ENCODE data around the gene SASH3.

SASH3 gene

GRCh38 chrX:129750971-129751370 lies 28.8 kb upstream of the SASH3 start:
- TF ChIP-seq FOXM1 (IDR thresholded peaks at IDR 0.05; ENCODE audit: borderline replicate concordance, low read depth) (no peak), YY1 (IDR thresholded peaks at IDR 0.05; ENCODE audit: low read depth) (no peak), EGR1 (IDR thresholded peaks at IDR 0.05) (no peak), EP300 (IDR thresholded peaks at IDR 0.05; ENCODE audit: borderline replicate concordance) (no peak), NFIC (IDR thresholded peaks at IDR 0.05) (no peak), TEAD4 (IDR thresholded peaks at IDR 0.05) (no peak), CREB1 (IDR thresholded peaks at IDR 0.05; ENCODE audit: low read depth) (no peak), TAF1 (IDR thresholded peaks at IDR 0.05; ENCODE audit: low read depth) (no peak), MAX (IDR thresholded peaks at IDR 0.05) (no peak)

GRCh38 chrX:129754056-129755024 lies 25.4 kb upstream of the SASH3 start:
- peak; percentile 49; the same call in 1 of the 2 replicates for TF ChIP-seq RAD21 (IDR thresholded peaks at IDR 0.05; ENCODE audit: low read depth)
- TF ChIP-seq REST (IDR thresholded peaks at IDR 0.05; ENCODE audit: low read depth): no peak
- no peak for TF ChIP-seq TCF12 (IDR thresholded peaks at IDR 0.05; ENCODE audit: low read depth)

GRCh38 chrX:129755779-129756650 lies 23.7 kb upstream of the SASH3 start:
- TF ChIP-seq YY1 (IDR thresholded peaks at IDR 0.05; ENCODE audit: low read depth): no peak
- peak; percentile 44; the same call in 1 of the 2 replicates for TF ChIP-seq USF1 (IDR thresholded peaks at IDR 0.05)
- peak; percentile 36; the same call in 1 of the 2 replicates for TF ChIP-seq RAD21 (IDR thresholded peaks at IDR 0.05; ENCODE audit: low read depth)
- TF ChIP-seq CREB1 (IDR thresholded peaks at IDR 0.05; ENCODE audit: low read depth): no peak

DNA sequence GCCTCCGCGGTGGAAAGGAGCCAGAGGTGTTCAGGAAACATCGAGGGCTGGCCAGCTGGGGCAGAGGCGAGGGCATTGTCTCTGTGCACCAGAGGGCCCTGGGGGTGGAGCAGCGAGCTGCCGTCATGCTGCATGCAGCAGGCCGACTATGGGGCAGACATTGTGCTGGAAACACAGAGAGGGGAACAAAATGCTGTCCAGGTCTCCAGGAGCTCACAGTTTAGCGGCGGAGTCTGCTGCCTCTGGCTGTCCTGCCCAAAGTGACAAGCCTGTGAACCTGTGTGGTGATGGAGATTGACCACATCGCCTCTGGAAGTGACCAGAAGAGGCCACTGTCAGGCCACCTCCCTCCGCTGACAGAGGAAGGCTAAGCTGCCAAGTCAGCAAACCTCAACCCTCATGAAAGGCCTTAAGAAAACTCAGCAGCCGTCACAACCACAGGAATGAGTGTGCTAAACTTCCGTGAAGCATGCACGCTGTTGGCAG lies 20.1 kb upstream of the SASH3 start:
- TF ChIP-seq EGR1 (IDR thresholded peaks at IDR 0.05): no peak
- TF ChIP-seq CREB1 (IDR thresholded peaks at IDR 0.05; ENCODE audit: low read depth): no peak
- no peak for TF ChIP-seq RAD21 (IDR thresholded peaks at IDR 0.05; ENCODE audit: low read depth)
- TF ChIP-seq REST (IDR thresholded peaks at IDR 0.05; ENCODE audit: low read depth): no peak
- no peak for TF ChIP-seq CEBPB (IDR thresholded peaks at IDR 0.05)
- no peak for TF ChIP-seq TCF12 (IDR thresholded peaks at IDR 0.05; ENCODE audit: low read depth)
- no peak for TF ChIP-seq USF1 (IDR thresholded peaks at IDR 0.05)
- no peak for TF ChIP-seq TAF1 (IDR thresholded peaks at IDR 0.05; ENCODE audit: low read depth)
- no peak for TF ChIP-seq ZBTB7A (IDR thresholded peaks at IDR 0.05; ENCODE audit: low read depth)

- no peak for TF ChIP-seq TEAD4 (IDR thresholded peaks at IDR 0.05)
- TF ChIP-seq USF1 (IDR thresholded peaks at IDR 0.05): no peak
- no peak for TF ChIP-seq FOXM1 (IDR thresholded peaks at IDR 0.05; ENCODE audit: borderline replicate concordance, low read depth)
- TF ChIP-seq CEBPB (IDR thresholded peaks at IDR 0.05): no peak
- TF ChIP-seq YY1 (IDR thresholded peaks at IDR 0.05; ENCODE audit: low read depth): no peak
- TF ChIP-seq REST (IDR thresholded peaks at IDR 0.05; ENCODE audit: low read depth): no peak
- no peak for TF ChIP-seq NFIC (IDR thresholded peaks at IDR 0.05)
- TF ChIP-seq MAX (IDR thresholded peaks at IDR 0.05): no peak
- no peak for TF ChIP-seq CREB1 (IDR thresholded peaks at IDR 0.05; ENCODE audit: low read depth)
- TF ChIP-seq ZBTB7A (IDR thresholded peaks at IDR 0.05; ENCODE audit: low read depth): no peak
- no peak for TF ChIP-seq TCF12 (IDR thresholded peaks at IDR 0.05; ENCODE audit: low read depth)
- no peak for TF ChIP-seq RAD21 (IDR thresholded peaks at IDR 0.05; ENCODE audit: low read depth)
- TF ChIP-seq EGR1 (IDR thresholded peaks at IDR 0.05): no peak
- TF ChIP-seq TAF1 (IDR thresholded peaks at IDR 0.05; ENCODE audit: low read depth): no peak
- no peak for TF ChIP-seq EP300 (IDR thresholded peaks at IDR 0.05; ENCODE audit: borderline replicate concordance)
Measured at GRCh38 chrX:129760155-129760554, 19.6 kb upstream of the SASH3 start.
